GM12878 (cell line): Measurements from ENCODE around the gene HDGFL1. TPM values are rescaled to one million over a fixed set of nuclear protein-coding genes. Genes with fewer than 3 reads are reported as not detected.

Experiments
- ATAC-seq: fragments of 200-7000 bp; cut with Tn5 transposase; 3 replicates; pipeline ENCODE4 v1.9.1; 2020; ENCODE audit warnings: mild to moderate bottlenecking, moderate library complexity
- BruUV-seq: library from RNA; stranded (reverse); fragments of 400-500 nt; replicated peaks from 2 replicates; lab custom pipeline; 2021; lab: Mats Ljungman, UMichigan
- CTCF ChIA-PET: fragments of 300-600 bp; sonication (Branson Sonifier 250); formaldehyde crosslinking; extraction: SDS; loops from one replicate; lab custom pipeline; 2021; ENCODE audit warnings: inconsistent platforms; lab: Yijun Ruan, JAX
- POLR2A ChIA-PET: fragments of 350-600 bp; formaldehyde crosslinking; extraction: SDS; loops from one replicate; lab custom pipeline; 2021; ENCODE audit warnings: inconsistent platforms; lab: Charles Lee
- RAD21 ChIA-PET: fragments of 300-600 bp; sonication (Branson Sonifier 250); formaldehyde crosslinking; loops from one replicate; lab custom pipeline; 2023; ENCODE audit warnings: antibody characterized with exemption; ENCODE audit not compliant: unreplicated experiment; lab: Charles Lee
- SMC1A ChIA-PET: fragments of 300-600 bp; sonication (Branson Sonifier 250); formaldehyde crosslinking; loops from one replicate; lab custom pipeline; 2023; ENCODE audit not compliant: unreplicated experiment, uncharacterized antibody; lab: Charles Lee
- DNase-seq: peaks from one replicate; pipeline ENCODE4 v3.0.0-alpha.2; 2011; ENCODE audit warnings: low read depth, low spot score
- FAIRE-seq: peaks from 3 replicates; lab custom pipeline; 2011; peaks lifted over from hg19 to GRCh38; lab: Jason Lieb, UNC
- H2AFZ ChIP-seq: 2 replicates; pipeline ENCODE4 v1.6.0; 2011; ENCODE audit warnings: low read depth, low read length, control low read depth; ENCODE audit not compliant: control insufficient read depth
- H3K27ac ChIP-seq: 2 replicates; pipeline ENCODE4 v1.5.1; 2011; ENCODE audit warnings: control low read depth; ENCODE audit not compliant: control insufficient read depth, insufficient read depth
- H3K27me3 ChIP-seq, 2 experiments: replicated peaks in 1 of 2; 2 replicates each; pipeline versions ENCODE4 v1.6.0 to v1.6.1; 2011; ENCODE audit warnings: low read length in 1 of 2; ENCODE audit not compliant: control insufficient read depth in 2 of 2, insufficient read depth in 2 of 2
- H3K36me3 ChIP-seq, 2 experiments: 2 replicates each; pipeline ENCODE4 v1.5.1; 2011; ENCODE audit warnings: low read length in 1 of 2; ENCODE audit not compliant: control insufficient read depth in 2 of 2, insufficient read depth in 2 of 2
- H3K4me1 ChIP-seq: 2 replicates; pipeline ENCODE4 v1.6.1; 2011; ENCODE audit warnings: mild to moderate bottlenecking, low read length, moderate library complexity, mixed read lengths; ENCODE audit not compliant: control insufficient read depth, insufficient read depth
- H3K4me2 ChIP-seq: 2 replicates; pipeline ENCODE4 v1.6.0; 2011; ENCODE audit warnings: control low read depth; ENCODE audit not compliant: control insufficient read depth, insufficient read depth
- H3K4me3 ChIP-seq: fragments of 200-600 bp; sonication (generic); 2 replicates; pipeline ENCODE4 v1.5.1; 2016
- H3K79me2 ChIP-seq: 2 replicates; pipeline ENCODE4 v1.6.0; 2011; ENCODE audit warnings: low read length; ENCODE audit not compliant: control insufficient read depth, insufficient read depth
- H3K9ac ChIP-seq: 2 replicates; pipeline ENCODE4 v1.8.0; 2011; ENCODE audit warnings: low read length, control low read depth, mixed read lengths; ENCODE audit not compliant: control insufficient read depth, insufficient read depth
- H3K9me3 ChIP-seq: replicated peaks from 3 replicates; pipeline ENCODE4 v1.5.1; 2011; ENCODE audit warnings: mild to moderate bottlenecking, low read length; ENCODE audit not compliant: control insufficient read depth, insufficient read depth
- H4K20me1 ChIP-seq: 2 replicates; pipeline ENCODE4 v1.6.0; 2011; ENCODE audit not compliant: control insufficient read depth, insufficient read depth
- BCL11A ChIP-seq: IDR thresholded peaks from 2 replicates; pipeline ENCODE4 v1.6.1; 2011; ENCODE audit warnings: low read depth, low read length
- CHD2 ChIP-seq: IDR thresholded peaks from 2 replicates; pipeline ENCODE4 v1.6.1; 2011; ENCODE audit warnings: low read depth, low read length, improper control_type of control experiment, borderline replicate concordance
- DPF2 ChIP-seq: fragments of 450-650 bp; IDR thresholded peaks from 2 replicates; pipeline ENCODE4 v1.6.1; 2017; ENCODE audit warnings: mild to moderate bottlenecking
- MEF2B ChIP-seq: fragments of 450-650 bp; IDR thresholded peaks from 2 replicates; pipeline ENCODE4 v1.6.1; 2018; ENCODE audit warnings: mild to moderate bottlenecking, moderate library complexity; ENCODE audit not compliant: partially characterized antibody, poor library complexity, severe bottlenecking
- RCOR1 ChIP-seq: conservative IDR thresholded peaks from 2 replicates; pipeline ENCODE4 v1.6.1; 2012; ENCODE audit warnings: low read depth, low read length, improper control_type of control experiment
- SIN3A ChIP-seq: IDR thresholded peaks from 2 replicates; pipeline ENCODE4 v1.6.1; 2012; ENCODE audit warnings: low read depth, low read length, improper control_type of control experiment
- ZNF24 ChIP-seq: fragments of 450-650 bp; IDR thresholded peaks from 2 replicates; pipeline ENCODE4 v1.6.1; 2017; ENCODE audit warnings: antibody characterized with exemption, mild to moderate bottlenecking
- in situ Hi-C: fragments of 300-500 bp; cut with MboI; formaldehyde crosslinking; loops from 9 replicates; pipeline ENCODE4 v1.14.3; 2018; ENCODE audit warnings: mixed read lengths
- intact Hi-C: fragments of 100-400 bp; cut with micrococcal nuclease; formaldehyde crosslinking; loops from one replicate; pipeline ENCODE4 v1.14.2; 2022; ENCODE audit not compliant: unreplicated experiment
- polyA plus RNA-seq, 11 experiments: library from polyadenylated mRNA; depleted of rRNA in 4 of 11; unstranded in 6 of 11; stranded (reverse) in 5 of 11; fragments of >200 nt; fragmentation: Nextera tagmentation in 4 of 11; fragmentation: Illumina TruSeq in 1 of 11; extraction: Ambion mirVana in 4 of 11; extraction: Trizol in 1 of 11; gene quantifications; 1 replicate in 1 of 11; 2 replicates in 10 of 11; pipeline versions ENCODE4 v1.2.1 to v1.2.3, GENCODE V29; 2011 to 2016; ENCODE audit warnings: inconsistent platforms in 2 of 11, missing spikeins in 2 of 11, low read depth in 1 of 11
- total RNA-seq, 4 experiments: library from RNA; depleted of rRNA in 3 of 4; stranded (reverse); fragments of >200 nt in 3 of 4; fragmentation: Illumina TruSeq in 1 of 4; extraction: Trizol in 1 of 4; gene quantifications; 2 replicates each; pipeline versions ENCODE4 v1.2.1 to v1.2.3, GENCODE V29; 2013 to 2021
- TF ChIP-seq, protein P1 (sequence below): fragments of 150-350 bp; IDR thresholded peaks from 2 replicates; pipeline ENCODE4 v1.6.1; 2014; ENCODE audit warnings: mild to moderate bottlenecking, low read depth, low read length
- TF ChIP-seq, protein P2 (sequence below): IDR thresholded peaks from 2 replicates; pipeline ENCODE4 v1.6.1; 2011; ENCODE audit warnings: mild to moderate bottlenecking, low read depth, low read length, moderate library complexity; ENCODE audit not compliant: insufficient replicate concordance

HDGFL1 gene
- total and polyA plus RNA-seq, 10 of the 15 experiments (the other 5 are each of a cell fraction or from before 2014, with no cell fraction given) = 0.03 to 0.69 (median 0.19) TPM

- TF ChIP-seq, protein P1, sequence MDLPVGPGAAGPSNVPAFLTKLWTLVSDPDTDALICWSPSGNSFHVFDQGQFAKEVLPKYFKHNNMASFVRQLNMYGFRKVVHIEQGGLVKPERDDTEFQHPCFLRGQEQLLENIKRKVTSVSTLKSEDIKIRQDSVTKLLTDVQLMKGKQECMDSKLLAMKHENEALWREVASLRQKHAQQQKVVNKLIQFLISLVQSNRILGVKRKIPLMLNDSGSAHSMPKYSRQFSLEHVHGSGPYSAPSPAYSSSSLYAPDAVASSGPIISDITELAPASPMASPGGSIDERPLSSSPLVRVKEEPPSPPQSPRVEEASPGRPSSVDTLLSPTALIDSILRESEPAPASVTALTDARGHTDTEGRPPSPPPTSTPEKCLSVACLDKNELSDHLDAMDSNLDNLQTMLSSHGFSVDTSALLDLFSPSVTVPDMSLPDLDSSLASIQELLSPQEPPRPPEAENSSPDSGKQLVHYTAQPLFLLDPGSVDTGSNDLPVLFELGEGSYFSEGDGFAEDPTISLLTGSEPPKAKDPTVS = no peak
- TF ChIP-seq RCOR1 (no peak), SIN3A (no peak), BCL11A (no peak), MEF2B (no peak), DPF2 (no peak), ZNF24 (no peak)
- TF ChIP-seq, protein P2, sequence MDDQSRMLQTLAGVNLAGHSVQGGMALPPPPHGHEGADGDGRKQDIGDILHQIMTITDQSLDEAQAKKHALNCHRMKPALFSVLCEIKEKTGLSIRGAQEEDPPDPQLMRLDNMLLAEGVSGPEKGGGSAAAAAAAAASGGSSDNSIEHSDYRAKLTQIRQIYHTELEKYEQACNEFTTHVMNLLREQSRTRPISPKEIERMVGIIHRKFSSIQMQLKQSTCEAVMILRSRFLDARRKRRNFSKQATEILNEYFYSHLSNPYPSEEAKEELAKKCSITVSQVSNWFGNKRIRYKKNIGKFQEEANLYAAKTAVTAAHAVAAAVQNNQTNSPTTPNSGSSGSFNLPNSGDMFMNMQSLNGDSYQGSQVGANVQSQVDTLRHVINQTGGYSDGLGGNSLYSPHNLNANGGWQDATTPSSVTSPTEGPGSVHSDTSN = no peak
These were observed 24.5 kb downstream of the HDGFL1 start (continued) for GRCh38 chr6:22593895-22594294.

DNA sequence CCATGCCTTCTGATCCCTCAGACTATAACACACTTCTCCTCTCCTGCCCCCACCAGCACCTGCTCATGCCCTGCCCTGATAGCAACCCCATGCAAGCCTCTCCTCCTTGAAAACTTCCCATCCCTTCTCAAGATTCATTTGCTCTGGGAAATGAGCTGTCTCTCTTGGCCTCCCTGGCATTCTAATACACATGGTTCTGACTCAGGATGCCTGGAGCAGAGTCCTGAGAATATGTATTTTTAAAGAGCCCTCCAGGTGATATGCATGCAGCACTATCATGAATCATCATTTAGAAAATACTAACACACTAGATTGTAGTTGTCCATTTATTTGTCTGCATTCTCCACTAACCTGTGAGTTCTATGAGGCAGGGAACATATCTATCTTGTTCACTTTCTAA, 26.6 kb downstream of the HDGFL1 start:
- Histone ChIP-seq H3K27ac (no peak overlapping the region), H4K20me1 (no peaks in the 10 kb centered on the region), H3K9ac (no peak overlapping the region), H3K36me3 (no peaks in the 10 kb centered on the region), H3K4me3 (no peak overlapping the region), H3K79me2 (no peaks in the 10 kb centered on the region), H2AFZ (no peak overlapping the region), H3K4me1 (no peaks in the 10 kb centered on the region), H3K9me3 (no peaks in the 10 kb centered on the region), H3K4me2 (no peak overlapping the region), H3K27me3 (no peaks in the 10 kb centered on the region)
- ChIA-PET POLR2A (interaction anchor here (0.6 kb wide), 1 partner anchor 10 kb away, joined by 3 read pairs; no protein-coding TSS in a partner anchor), RAD21 (no interaction called here), CTCF (interaction anchor here (1.2 kb wide), 1 partner anchor 16 kb away, joined by 3 read pairs; no protein-coding TSS in a partner anchor), SMC1A (interaction anchor here (1.1 to 2.8 kb wide), 3 partner anchors 10 to 19 kb away, joined by 3 to 6 read pairs (median 6); no protein-coding TSS in a partner anchor)
- TF ChIP-seq CHD2 = no peak
- DNase-seq = no peak
- no peak for FAIRE-seq
- intact Hi-C loops = no loop called here
- in situ Hi-C loops = no loop called here
- ATAC-seq = no peak
- BruUV-seq = no TSS peak
